H7 (cell line): ENCODE measurements around the gene PPP1R26. TPM values are rescaled to one million over a fixed set of nuclear protein-coding genes. Genes with fewer than 3 reads are reported as not detected.
"Not testable (repeated sequence)": the region's sequence is repeated elsewhere in the genome, so short reads cannot be mapped to it uniquely, and the experiment has no call there.

ENCODE experiments used
- DNase-seq: peaks from one replicate; pipeline ENCODE4 v3.0.0; 2012
- H3K27me3 ChIP-seq: 2 replicates; pipeline ENCODE4 v1.6.0; 2011; ENCODE audit warnings: mild to moderate bottlenecking, low read length; ENCODE audit not compliant: control insufficient read depth, insufficient read depth
- H3K36me3 ChIP-seq: replicated peaks from 2 replicates; pipeline ENCODE4 v1.5.1; 2011; ENCODE audit warnings: low read length; ENCODE audit not compliant: control insufficient read depth, insufficient read depth
- H3K4me3 ChIP-seq: 2 replicates; pipeline ENCODE4 v1.5.1; 2011; ENCODE audit warnings: low read depth, mild to moderate bottlenecking, control low read depth, low read length, moderate library complexity; ENCODE audit not compliant: insufficient read depth
- total RNA-seq: library from RNA; depleted of rRNA; stranded (reverse); fragments of >200 nt; shearing (Covaris generic); gene quantifications from 2 replicates; pipeline ENCODE4 v1.2.3, GENCODE V29; 2014

PPP1R26 gene
- total RNA-seq, 1 experiment from 2014 or later, result 40.8 TPM

DNA sequence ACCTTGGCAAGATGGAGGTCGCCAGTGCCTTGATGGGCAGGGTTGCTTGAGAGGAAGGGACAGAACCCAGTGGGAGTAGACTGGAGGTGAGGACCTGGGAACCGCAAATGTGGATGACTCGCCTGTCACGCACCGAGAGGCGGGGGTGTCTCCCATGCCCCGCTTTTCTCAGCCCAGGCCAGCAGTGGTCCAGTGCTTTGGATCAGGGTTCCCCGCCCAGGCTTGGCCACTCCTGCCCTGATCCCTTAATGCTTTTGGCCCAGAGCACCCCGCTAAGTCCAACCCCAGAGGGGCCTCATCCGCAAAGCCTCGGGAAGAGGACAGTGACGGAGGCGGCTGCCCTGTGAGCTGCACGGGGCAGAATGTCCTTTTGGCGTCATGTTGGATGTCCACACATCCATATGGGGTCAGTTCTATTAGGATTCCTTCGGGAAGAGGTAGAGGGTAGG lies 23.3 kb downstream of the PPP1R26 start:
- no peak overlapping the region for H3K4me3 ChIP-seq

DNA sequence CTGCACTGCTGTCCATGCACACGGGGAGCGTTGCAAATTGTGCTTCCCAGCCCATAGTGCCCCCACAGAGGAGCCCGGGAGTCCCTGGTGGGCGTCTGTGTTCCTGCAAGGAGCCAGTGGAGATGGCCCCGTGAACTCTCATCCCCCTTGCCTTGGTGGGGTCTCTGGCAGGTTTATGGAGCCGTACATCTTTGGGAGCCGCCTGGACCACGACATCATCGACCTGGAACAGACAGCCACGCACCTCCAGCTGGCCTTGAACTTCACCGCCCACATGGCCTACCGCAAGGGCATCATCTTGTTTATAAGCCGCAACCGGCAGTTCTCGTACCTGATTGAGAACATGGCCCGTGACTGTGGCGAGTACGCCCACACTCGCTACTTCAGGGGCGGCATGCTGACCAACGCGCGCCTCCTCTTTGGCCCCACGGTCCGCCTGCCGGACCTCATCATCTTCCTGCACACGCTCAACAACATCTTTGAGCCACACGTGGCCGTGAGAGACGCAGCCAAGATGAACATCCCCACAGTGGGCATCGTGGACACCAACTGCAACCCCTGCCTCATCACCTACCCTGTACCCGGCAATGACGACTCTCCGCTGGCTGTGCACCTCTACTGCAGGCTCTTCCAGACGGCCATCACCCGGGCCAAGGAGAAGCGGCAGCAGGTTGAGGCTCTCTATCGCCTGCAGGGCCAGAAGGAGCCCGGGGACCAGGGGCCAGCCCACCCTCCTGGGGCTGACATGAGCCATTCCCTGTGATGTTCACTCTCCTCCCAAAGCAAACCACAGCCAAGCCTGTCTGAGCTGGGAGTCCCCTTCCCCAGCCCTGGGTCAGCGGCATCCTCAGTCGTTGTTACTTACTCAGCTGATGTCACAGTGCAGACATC lies 24.0 kb downstream of the PPP1R26 start:
- Histone ChIP-seq H3K27me3 (no peaks in the 10 kb centered on the region; the same call in 1 of the 2 replicates), H3K36me3 (peaks cover 18% of the 10 kb centered on the region), H3K4me3 (no peak overlapping the region)
- DNase-seq, result peak; percentile 43

More for the DNA sequence above, 23.3 kb downstream of the PPP1R26 start:
- H3K27me3 ChIP-seq, result no peaks in the 10 kb centered on the region; the same call in 1 of the 2 replicates
- peak; percentile 20 for DNase-seq
- H3K36me3 ChIP-seq, result peaks cover 18% of the 10 kb centered on the region

DNA sequence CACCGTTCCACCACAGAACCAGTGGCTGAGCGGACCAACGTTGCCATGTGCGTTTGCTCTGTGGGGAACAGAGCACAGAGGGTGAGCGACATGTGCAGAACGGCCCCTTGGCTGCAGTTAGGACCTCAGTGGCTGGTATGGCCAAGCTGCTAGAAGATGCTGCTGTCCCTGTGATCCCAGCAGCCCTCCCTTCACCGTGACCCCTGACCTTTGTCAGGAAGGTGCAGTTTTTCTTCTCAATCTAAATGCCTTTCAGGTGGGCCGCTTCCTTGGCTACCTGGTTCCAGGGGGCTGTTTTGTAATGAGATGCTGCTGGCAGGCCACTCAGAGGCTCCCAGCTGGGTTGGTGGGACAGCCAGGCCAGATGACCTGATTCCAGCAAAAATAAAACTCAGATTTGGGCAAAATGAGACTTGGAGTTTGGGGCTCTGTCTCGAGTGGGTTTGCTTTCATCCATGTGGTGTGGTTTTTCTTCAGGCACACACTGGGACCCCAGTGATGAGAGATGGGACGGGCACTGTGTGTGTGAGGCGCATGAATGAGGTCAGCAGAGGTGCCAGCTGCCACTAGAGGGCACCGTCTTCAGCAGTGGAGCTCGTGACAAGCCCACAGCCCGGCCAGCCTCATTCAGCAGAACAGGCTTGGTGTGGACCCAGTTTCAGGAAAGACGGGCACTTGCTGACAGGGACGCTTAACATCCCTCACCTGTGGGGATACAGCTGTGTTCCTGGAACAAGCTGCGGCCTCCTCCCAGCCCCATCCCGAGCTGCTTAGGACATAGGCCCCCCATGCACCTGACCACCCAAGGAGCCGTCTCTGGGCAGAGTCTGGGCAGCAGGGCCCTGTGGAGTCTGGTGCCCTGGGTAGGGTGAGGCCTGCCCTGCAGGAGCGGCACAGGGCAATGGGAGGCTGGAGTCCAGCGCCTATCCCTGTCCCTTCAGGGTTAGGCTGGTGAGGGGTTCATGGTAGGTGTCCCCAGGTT lies 25.0 kb downstream of the PPP1R26 start:
- H3K36me3 ChIP-seq, result peaks cover 18% of the 10 kb centered on the region
- DNase-seq, result peak; percentile 91
- H3K27me3 ChIP-seq, result no peaks in the 10 kb centered on the region

DNA sequence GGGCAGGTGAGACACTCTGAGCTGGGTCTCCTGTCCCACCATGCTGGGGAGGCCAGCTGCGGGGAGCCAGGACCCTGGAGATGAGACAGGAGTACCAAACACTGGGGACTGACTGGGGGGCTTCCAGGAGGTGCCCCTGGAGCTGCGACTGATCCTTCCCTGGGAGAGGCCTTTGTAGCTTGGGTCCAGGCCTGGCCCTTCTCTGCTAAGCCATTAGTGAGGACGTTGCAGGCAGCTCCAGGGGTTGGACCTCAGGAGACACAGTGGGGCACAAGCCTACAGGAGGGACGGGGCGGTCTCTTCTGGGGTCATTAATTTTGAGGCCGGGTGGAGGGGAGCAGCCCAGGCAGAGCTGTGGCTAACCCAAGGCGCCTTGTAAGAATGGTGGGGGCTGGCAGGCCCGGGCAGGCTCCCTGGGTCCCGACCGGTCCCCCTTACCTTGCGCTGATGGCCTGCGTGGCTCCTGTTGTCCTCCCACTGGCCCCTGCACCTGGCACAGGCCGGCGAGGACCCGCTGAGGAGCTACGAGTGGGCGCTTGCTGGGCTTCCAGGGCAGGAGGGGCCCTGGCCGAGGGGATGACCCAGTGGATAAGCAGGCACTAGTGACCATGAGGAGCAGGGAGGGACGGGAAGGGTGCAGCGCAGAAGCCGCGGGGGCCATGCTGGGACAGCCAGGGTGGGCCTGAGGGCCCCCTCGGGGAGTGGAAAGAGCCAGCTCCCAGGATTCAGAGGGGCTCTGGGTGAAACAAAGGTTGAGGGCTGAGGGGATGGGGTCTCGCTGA lies 26.0 kb downstream of the PPP1R26 start:
- DNase-seq, result no peak
- Histone ChIP-seq H3K27me3 (no peaks in the 10 kb centered on the region), H3K36me3 (peaks cover 18% of the 10 kb centered on the region), H3K4me3 (no peak overlapping the region)

More for the DNA sequence above, 25.0 kb downstream of the PPP1R26 start:
- no peak overlapping the region for H3K4me3 ChIP-seq

DNA sequence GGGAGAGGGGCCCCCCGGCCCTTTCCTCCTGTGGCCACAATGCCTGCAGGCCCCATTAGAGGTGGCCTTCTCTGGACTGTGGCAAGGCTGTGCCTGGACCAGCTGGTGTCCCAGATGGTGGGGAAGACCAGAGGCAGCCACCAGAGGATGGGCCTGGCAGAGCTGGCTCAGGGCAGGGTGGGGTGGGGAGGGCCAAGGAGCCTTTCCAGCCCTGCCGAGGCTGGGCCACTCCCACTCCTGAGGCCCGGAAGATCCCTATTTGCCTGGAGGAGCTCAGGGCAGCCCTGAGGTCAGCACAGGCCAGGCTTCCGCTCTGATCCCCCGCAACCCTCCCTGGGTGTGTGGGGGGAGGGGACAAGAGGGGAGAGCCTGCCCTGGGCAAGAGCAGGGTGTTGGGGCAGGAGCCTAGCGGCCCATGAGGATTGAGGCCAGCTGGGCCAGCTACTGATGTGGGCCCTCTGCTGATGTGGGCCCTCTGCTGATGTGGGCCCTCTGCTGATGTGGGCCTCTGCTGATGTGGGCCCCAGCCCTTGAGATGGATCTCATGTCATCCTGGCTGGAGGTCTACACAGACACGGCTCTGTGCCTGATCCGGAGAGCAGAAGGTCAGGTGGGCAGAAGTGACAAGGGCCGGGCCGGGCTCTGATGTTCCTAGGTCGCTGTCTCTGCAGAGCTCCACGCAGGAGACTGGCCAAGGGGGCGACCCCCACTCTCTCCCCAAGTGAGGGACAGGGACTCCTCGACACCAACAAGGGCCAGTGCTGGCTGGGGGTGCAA lies 26.9 kb downstream of the PPP1R26 start:
- H3K27me3 ChIP-seq, result no peaks in the 10 kb centered on the region
- H3K36me3 ChIP-seq, result peaks cover 18% of the 10 kb centered on the region
- peak; percentile 87 for DNase-seq
- H3K4me3 ChIP-seq, result no peak overlapping the region

DNA sequence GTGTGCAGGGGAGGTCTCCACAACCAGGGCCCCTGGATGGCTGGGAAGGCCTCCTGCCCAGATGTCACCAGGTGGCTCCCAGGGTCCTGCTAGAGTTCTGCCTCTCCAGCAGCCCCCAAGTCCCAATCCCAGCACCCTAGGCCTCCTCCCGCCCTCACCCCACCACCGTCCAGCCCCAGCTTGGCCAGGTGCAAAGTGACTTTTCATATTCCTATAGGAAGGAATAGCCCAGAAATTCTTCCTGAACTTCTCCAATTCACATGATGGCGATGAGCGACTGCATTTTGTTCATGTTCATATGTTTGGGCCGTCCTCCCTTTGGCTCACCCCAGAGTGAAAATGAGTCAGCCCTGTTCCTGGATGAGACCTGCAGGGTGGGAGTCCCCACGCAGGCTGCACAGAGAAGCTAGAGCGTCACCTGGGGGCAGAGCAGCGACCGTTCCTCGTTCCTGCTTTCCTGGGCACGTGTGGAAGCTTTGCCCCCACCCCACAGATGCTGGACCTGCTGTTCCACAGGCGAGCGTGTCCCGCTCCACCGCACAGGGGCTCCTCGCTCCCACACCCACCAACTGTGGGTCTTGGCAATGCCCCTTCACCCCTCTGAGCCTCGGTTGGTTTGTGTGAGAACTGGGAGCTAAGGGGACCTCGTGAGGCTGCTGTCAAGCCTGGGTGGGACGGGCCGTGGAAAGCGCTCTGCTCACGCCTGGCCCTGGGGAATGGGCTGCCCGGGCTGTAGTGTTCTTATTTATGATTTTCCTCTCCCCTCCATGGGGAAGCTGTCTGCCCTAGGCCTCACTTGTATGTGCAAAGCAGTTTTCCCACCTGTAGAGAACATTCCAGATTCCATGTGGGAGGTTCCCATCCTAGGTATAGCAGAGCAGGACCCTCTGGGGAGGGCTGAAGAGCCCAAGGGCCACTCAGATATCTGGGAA lies 27.8 kb downstream of the PPP1R26 start:
- Histone ChIP-seq H3K27me3 (no peaks in the 10 kb centered on the region), H3K36me3 (peaks cover 12% of the 10 kb centered on the region), H3K4me3 (no peak overlapping the region)
- no peak for DNase-seq

DNA sequence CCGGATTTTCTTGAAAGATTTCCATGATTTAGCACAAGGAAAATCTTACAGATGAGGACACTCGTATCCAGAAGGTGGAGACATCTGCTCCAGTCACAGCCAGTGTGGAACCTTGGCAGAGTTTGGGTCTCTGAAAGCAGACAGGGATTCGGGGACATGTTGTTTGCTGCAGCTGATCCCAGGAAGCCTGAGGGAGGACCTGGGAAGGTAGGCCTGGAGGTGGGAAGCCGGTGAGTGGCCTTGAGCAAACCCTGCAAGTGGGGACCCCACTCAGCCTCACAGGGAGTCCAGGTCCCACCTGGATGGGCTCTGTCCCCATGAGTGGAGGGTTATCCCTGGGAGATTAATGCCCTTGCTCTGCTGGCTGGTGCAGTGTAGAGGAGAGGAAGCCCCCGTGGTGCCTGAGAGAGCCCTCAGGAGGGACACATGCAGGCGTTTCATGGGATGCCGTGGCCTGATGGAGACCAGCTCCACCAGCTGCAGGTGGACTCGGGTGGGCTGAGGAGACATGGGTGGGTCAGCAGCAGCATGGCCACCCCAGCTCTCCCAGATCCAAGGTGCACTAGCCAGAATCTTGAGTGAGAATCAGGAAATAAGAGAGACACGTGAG lies 28.7 kb downstream of the PPP1R26 start:
- H3K4me3 ChIP-seq, result no peak overlapping the region
- H3K36me3 ChIP-seq, result peaks cover 6% of the 10 kb centered on the region
- DNase-seq, result no peak
- no peaks in the 10 kb centered on the region for H3K27me3 ChIP-seq

DNA sequence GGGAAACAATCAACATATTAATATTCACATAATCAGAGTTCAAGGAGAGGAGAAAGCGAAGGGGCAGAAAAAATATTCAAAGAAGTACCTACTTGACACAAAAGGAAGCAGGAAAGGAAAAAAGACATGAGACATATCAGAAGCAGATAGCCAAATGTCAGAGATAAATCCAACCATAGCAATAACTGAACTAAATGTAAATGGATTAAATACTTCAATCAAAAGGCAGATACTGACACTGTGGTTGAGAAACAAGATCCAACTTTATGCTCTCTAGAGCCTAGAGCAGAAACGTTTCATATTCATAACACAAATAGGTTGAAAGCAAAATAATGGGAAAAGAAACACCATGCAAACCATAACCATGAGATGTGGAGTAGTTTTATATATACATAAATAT lies 29.9 kb downstream of the PPP1R26 start:
- Histone ChIP-seq H3K36me3 (peaks cover 1% of the 10 kb centered on the region; the same call in 1 of the 2 replicates), H3K27me3 (no peaks in the 10 kb centered on the region), H3K4me3 (no peak overlapping the region)
- DNase-seq, result no peak

DNA sequence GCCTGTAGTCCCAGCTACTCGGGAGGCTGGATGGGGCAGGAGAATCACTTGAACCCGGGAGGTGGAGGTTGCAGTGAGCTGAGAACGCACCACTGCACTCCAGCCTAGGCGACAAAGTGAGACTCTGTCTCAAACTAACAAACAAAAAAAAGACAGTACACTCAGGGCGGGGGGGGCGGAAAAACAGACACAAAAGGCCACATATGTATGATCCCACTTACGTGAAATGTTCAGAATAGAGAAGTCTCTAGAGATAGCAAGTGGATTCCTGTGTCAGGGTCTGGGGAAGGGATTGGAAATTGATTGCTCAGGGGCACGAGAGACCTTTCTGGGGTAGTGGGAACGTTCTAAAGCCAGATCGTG lies 32.6 kb downstream of the PPP1R26 start:
- Histone ChIP-seq H3K27me3 (no peaks in the 10 kb centered on the region), H3K4me3 (no peak overlapping the region), H3K36me3 (no peaks in the 10 kb centered on the region)
- no peak for DNase-seq

DNA sequence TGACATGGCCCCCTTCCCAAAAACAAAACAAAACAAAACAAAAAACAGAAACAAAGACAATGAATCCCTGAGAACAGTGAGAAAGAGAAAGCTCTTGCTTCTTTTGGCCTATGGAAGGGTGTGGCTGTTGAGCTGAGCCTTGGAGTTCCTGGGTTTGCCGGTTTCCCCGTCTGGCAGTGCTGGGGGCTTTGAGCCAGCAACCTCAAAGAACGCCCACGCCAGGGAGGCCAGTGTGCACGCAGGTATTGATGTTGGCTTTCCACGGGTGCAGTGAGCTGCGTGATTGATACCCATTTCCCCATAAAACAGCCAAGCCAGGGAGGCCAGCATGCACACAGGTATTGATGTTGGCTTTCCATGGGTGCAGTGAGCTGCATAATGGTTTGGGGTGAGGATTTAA lies 33.3 kb downstream of the PPP1R26 start:
- no peak for DNase-seq
- Histone ChIP-seq H3K4me3 (no peak overlapping the region), H3K36me3 (no peaks in the 10 kb centered on the region), H3K27me3 (no peaks in the 10 kb centered on the region)

DNA sequence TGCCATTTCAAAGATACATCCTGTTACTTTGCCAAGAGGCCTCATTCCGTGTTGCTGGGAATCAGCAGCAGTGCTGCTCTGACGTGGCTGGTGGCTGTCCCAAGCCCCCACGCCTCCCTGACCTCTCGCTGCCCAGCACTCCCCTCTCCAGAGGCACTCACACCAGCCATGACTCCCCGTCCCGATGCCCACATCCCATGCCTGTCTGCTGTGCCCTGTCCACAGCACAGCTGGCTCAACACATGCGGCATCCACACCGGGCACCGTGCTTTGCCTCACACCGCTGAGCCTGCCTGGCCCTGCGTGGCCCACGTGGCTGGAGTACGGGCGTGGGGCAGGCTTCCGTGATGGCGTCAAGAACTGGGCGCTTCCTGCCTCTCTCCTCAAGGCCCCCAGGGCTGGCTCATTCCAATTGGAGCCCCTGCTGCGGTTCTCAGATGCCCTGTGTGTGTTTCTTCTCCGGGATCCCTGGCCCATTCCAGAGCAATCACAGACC lies 33.8 kb downstream of the PPP1R26 start:
- DNase-seq, result peak; percentile 52
- Histone ChIP-seq H3K27me3 (no peaks in the 10 kb centered on the region), H3K4me3 (no peak overlapping the region), H3K36me3 (no peaks in the 10 kb centered on the region)

DNA sequence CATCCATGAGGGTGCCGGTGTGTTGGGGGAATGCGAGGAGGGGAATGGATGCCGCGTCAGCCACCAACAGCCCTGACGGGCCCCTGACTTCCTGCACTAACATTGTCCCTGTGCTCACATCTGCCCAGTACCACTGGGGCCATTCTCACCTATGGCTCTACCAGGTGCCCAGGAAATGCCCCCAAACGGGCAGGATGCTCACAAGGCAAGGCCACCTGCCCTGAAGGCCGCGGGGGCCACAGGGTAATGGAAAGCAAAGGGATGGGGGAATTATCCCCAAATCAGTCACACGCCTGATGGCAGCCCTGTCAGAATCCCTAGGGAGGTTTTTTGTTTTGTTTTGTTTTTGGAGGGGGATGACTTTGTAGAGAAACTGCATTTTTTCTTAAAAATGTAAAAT lies 34.3 kb downstream of the PPP1R26 start:
- not testable (repeated sequence) for H3K36me3 ChIP-seq, H3K27me3 ChIP-seq, DNase-seq

More for the DNA sequence above, 34.3 kb downstream of the PPP1R26 start:
- H3K4me3 ChIP-seq, result not testable (repeated sequence)
